ENCODE data around the gene SRPK2. TPM values are rescaled to one million over a fixed set of nuclear protein-coding genes. Genes with fewer than 3 reads are reported as not detected.

The SRPK2 gene
- total RNA-seq, 1 donor from 2014 or later: 56.4 TPM

DNA sequence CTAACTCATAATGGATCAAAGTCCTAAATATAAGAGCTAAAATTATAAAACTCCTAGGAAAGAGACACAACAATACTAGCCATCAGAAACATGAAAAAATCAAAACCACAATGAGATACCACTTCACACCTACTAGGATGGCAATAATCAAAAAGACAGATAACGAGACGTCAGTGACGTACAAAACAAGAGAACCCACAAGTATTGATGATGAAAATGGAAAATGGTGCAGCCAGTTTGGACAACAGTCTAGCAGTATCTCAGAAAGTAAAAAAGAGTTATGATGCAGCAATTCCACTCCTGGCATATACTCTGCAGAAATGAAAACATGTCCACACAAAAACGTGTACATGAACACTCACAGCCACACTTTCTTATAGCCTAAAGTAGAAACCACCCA is 173.5 kb downstream of the SRPK2 start:
- intact Hi-C loops (cut with micrococcal nuclease): no loop called here
- Mint-ChIP-seq H3K27ac (no peak overlapping the region), H3K9me3 (peaks cover 2% of the 10 kb centered on the region), H3K36me3 (ENCODE audit: low read depth) (peaks cover 4% of the 10 kb centered on the region), H3K4me1 (ENCODE audit: low read depth) (peaks cover 28% of the 10 kb centered on the region), H3K27me3 (ENCODE audit: insufficient read depth) (peaks cover 2% of the 10 kb centered on the region), H3K4me3 (no peak overlapping the region)
- no peak for DNase-seq (ENCODE audit: low spot score)

DNA sequence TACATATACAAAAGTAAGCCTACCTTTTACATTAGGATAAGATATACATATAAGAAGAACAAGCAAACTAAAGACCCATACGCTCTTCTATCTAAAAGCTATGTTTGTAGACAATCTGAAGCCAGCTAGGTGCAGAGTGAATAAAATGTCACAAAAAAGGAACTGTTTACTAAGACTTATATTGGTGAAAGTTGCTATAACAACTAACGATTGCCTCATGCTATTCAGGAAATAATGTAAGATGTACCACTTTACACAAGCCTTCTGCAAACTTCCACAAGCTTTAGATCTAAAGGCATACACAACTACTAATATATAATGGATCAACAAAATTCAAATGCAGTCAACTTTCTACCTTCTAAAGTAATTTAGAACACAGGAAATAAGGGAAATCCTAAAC is 175.1 kb downstream of the SRPK2 start:
- Mint-ChIP-seq H3K4me1 (ENCODE audit: low read depth) (peaks cover 40% of the 10 kb centered on the region), H3K9me3 (peaks cover 2% of the 10 kb centered on the region), H3K27ac (no peak overlapping the region), H3K36me3 (ENCODE audit: low read depth) (peaks cover 4% of the 10 kb centered on the region), H3K27me3 (ENCODE audit: insufficient read depth) (peaks cover 2% of the 10 kb centered on the region), H3K4me3 (no peak overlapping the region)
- intact Hi-C loops (cut with micrococcal nuclease): no loop called here
- no peak for DNase-seq (ENCODE audit: low spot score)

DNA sequence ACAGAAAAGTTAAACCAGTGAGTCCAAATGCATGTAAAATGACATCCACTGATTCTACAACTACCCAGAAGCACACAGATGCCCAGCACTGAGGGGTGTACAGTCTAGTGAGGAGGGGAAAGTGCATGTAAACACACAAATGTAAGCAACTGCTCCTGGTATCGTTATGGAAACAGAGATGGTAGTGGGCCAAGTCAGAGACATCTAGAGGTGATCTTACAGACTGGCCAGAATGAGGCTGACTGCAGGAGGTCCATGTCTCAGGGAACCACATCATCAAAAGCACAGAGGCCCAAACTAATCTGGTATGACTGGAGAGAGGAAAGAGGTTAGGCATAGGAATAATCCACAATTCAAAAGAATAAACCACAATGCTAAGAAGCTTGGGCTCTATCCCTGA is 176.5 kb downstream of the SRPK2 start:
- intact Hi-C loops (cut with micrococcal nuclease): no loop called here
- H3K9me3 Mint-ChIP-seq: peaks cover 2% of the 10 kb centered on the region
- peaks cover 46% of the 10 kb centered on the region for H3K4me1 Mint-ChIP-seq (ENCODE audit: low read depth)
- H3K27ac Mint-ChIP-seq: no peak overlapping the region
- H3K4me3 Mint-ChIP-seq: no peak overlapping the region
- H3K36me3 Mint-ChIP-seq (ENCODE audit: low read depth): peaks cover 9% of the 10 kb centered on the region
- no peak for DNase-seq (ENCODE audit: low spot score)
- no peaks in the 10 kb centered on the region for H3K27me3 Mint-ChIP-seq (ENCODE audit: insufficient read depth)

DNA sequence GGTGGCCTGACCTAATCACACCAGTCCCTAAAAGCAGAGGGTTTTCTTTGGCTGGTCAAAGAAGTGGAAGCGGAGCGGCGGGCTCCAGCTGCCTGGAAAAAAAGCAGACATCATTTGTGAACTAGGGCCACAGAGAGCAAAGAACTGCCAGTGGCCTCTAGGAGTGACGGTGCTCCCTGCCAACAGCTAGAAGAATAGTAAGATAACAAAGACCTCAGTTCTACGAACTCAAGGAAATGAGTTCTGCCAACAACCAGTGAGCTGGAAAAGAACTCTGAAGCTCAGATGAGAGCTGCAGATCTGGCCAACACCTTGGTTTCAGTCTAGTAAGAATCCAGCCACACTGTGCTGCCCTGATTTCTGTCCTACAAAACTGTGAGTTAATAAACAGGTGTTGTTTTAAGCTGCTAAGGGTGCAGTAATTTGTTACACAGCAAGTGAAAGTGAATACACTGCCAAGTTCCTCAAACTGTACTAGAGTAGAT is 178.0 kb downstream of the SRPK2 start:
- no peak overlapping the region for H3K27ac Mint-ChIP-seq
- intact Hi-C loops (cut with micrococcal nuclease): no loop called here
- no peak for DNase-seq (ENCODE audit: low spot score)

DNA sequence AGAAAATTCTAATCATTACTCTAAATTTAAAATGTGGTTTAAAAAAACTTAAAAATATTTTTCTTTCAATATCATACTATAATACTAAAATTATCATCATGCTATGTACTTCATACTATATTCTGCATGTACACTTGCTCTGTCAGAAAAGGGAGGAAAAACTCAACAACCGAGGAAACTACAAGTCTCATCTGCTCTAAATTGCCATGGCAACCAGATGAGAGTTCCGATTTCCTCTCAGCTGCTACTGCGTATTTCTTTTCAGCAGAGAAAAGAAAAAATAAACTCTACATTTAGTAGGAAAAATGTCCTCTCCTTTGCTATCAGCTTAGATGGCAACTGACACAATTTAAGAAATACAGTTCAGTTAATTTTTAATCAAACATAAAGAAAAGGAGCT is 178.9 kb downstream of the SRPK2 start:
- DNase-seq (ENCODE audit: low spot score): no peak
- H3K27ac Mint-ChIP-seq: no peak overlapping the region
- peaks cover 2% of the 10 kb centered on the region for H3K9me3 Mint-ChIP-seq
- peaks cover 10% of the 10 kb centered on the region for H3K36me3 Mint-ChIP-seq (ENCODE audit: low read depth)
- no peak overlapping the region for H3K4me3 Mint-ChIP-seq
- H3K4me1 Mint-ChIP-seq (ENCODE audit: low read depth): peaks cover 58% of the 10 kb centered on the region
- no peaks in the 10 kb centered on the region for H3K27me3 Mint-ChIP-seq (ENCODE audit: insufficient read depth)
- intact Hi-C loops (cut with micrococcal nuclease): loop anchor here (5.0 to 10.0 kb wide), 3 partner anchors 87 to 1065 kb away; no protein-coding TSS in a partner anchor

More for the DNA sequence above, 178.0 kb downstream of the SRPK2 start:
- H3K36me3 Mint-ChIP-seq (ENCODE audit: low read depth): peaks cover 10% of the 10 kb centered on the region
- H3K4me3 Mint-ChIP-seq: no peak overlapping the region
- H3K27me3 Mint-ChIP-seq (ENCODE audit: insufficient read depth): no peaks in the 10 kb centered on the region
- peaks cover 58% of the 10 kb centered on the region for H3K4me1 Mint-ChIP-seq (ENCODE audit: low read depth)
- H3K9me3 Mint-ChIP-seq: peaks cover 2% of the 10 kb centered on the region

DNA sequence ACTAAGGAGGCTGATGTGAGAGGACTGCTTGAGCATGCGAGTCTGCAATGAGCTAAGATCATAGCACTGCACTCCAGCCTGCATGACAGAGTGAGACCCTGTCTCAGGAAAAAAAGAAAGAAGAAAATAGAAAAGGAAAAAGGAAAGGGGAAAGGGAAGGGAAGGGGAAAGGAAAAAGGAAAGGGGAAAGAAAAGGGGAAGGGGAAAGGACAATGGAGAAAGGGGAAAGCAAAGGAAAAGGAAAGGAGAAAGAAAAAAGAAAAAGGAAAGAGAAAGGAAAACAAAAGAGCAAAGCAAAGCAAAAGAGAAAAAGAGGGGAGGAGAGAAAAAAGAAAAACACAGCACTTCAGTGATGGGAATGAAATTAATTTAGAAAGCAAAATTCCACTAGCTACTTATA is 179.3 kb downstream of the SRPK2 start:
- Mint-ChIP-seq H3K27ac (peak overlapping the region; percentile 2), H3K27me3 (ENCODE audit: insufficient read depth) (no peaks in the 10 kb centered on the region), H3K9me3 (peaks cover 2% of the 10 kb centered on the region), H3K4me3 (peak overlapping the region; percentile 21), H3K36me3 (ENCODE audit: low read depth) (peaks cover 10% of the 10 kb centered on the region), H3K4me1 (ENCODE audit: low read depth) (peaks cover 59% of the 10 kb centered on the region)
- no peak for DNase-seq (ENCODE audit: low spot score)
- intact Hi-C loops (cut with micrococcal nuclease): loop anchor here (5.0 to 10.0 kb wide), 3 partner anchors 88 to 1065 kb away; no protein-coding TSS in a partner anchor

DNA sequence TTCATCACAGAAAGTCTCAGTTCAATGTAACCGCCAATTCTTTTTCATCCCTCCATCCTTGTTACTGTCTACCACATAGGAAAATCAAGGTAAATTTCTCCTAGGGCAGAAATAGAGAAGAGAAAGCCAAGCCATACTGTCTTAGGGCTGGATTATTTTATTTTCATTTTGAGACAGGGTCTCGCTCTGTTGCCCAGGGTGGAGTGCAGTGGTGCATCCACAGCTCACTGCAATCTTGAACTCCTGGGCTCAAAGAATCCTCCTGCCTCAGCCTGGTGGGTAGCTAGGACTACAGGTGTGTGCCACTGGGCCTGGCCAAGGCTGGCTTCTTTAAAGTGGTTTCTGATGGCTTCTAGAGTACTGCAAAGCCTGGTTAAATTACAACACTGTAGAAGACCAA is 181.7 kb downstream of the SRPK2 start:
- Mint-ChIP-seq H3K36me3 (ENCODE audit: low read depth) (peaks cover 13% of the 10 kb centered on the region), H3K9me3 (peaks cover 2% of the 10 kb centered on the region), H3K27ac (no peak overlapping the region), H3K27me3 (ENCODE audit: insufficient read depth) (no peaks in the 10 kb centered on the region), H3K4me1 (ENCODE audit: low read depth) (peaks cover 58% of the 10 kb centered on the region), H3K4me3 (no peak overlapping the region)
- intact Hi-C loops (cut with micrococcal nuclease): loop anchor here (5.0 to 10.0 kb wide), 3 partner anchors 90 to 1062 kb away; no protein-coding TSS in a partner anchor
- DNase-seq (ENCODE audit: low spot score): no peak

DNA sequence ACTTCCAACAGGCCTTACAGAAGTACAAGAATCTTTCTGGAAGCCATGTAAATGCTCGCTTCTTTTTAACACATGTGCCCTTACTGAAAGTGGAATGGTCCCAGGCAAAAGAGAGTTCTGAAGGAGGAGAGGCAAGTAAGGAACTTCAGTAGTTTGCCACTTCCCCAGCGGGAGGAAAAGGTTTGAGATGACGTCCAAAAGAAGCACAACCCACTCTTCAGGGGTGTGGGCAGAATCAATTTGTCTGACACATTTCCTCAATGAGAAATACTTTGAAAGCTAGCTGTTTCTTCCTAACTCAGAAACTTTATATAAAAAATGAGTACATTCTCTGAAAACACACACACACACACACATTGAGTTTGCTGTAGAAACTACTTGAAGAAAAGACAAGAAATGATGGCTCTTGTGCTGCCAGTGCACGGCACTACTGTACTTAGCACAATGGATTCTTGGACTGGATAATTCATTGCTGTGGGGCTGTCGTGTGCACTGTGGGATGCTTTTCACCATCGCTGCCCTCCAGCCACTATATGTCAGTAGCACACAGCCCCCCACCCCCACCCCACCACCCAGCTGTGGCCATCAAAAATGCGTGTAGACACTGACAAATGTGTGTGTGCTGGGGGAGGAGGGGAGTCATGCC is 183.0 kb downstream of the SRPK2 start:
- H3K9me3 Mint-ChIP-seq: no peaks in the 10 kb centered on the region
- intact Hi-C loops (cut with micrococcal nuclease): loop anchor here (5.0 to 10.0 kb wide), 3 partner anchors 92 to 1061 kb away; no protein-coding TSS in a partner anchor
- DNase-seq (ENCODE audit: low spot score): no peak
- peak overlapping the region; percentile 44 for H3K27ac Mint-ChIP-seq
- H3K36me3 Mint-ChIP-seq (ENCODE audit: low read depth): peaks cover 11% of the 10 kb centered on the region
- no peak overlapping the region for H3K4me3 Mint-ChIP-seq
- H3K27me3 Mint-ChIP-seq (ENCODE audit: insufficient read depth): no peaks in the 10 kb centered on the region
- peaks cover 52% of the 10 kb centered on the region for H3K4me1 Mint-ChIP-seq (ENCODE audit: low read depth)

DNA sequence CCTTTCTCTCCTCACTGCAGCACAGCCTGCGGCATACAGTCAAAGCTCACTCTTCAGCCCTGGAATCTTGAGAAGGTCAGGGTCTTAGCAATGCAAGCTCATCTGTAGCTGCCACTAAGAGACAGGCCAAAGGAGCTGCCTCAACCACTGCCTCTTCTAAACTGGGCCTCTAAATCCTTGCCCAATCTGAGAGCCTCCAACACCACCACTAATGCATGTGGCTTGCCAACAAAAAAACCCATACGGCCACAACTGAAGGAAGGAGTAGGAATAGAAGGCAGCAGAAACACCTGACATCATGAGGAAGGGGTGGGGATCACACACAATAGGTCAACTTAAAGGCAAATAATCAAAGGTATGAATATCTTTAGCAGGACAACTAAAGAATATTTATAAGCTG is 183.8 kb downstream of the SRPK2 start:
- Mint-ChIP-seq H3K4me3 (no peak overlapping the region), H3K9me3 (no peaks in the 10 kb centered on the region), H3K36me3 (ENCODE audit: low read depth) (peaks cover 15% of the 10 kb centered on the region), H3K4me1 (ENCODE audit: low read depth) (peaks cover 44% of the 10 kb centered on the region), H3K27ac (peak overlapping the region; percentile 49), H3K27me3 (ENCODE audit: insufficient read depth) (no peaks in the 10 kb centered on the region)
- no peak for DNase-seq (ENCODE audit: low spot score)
- intact Hi-C loops (cut with micrococcal nuclease): loop anchor here (5.0 to 10.0 kb wide), 3 partner anchors 92 to 1060 kb away; no protein-coding TSS in a partner anchor

DNA sequence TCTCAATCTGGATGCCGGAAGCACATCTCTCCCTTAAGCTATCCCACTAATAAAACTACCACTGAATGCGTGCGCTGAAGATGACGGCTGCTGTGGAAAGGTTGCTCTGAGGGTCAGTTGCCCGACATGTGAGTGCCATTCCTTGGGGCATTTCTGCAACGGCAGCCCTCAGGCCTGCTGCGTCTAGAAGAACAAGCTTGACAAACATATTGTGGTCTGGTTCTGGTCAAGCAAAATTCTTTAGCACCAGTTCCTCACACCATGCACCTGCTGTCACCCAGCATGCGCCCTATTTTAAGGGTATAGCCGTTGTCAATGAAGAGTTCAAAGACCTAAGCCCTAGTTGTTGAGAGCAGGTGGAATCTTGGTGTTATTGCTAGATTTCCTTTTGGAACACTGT is 184.2 kb downstream of the SRPK2 start:
- no peak overlapping the region for H3K4me3 Mint-ChIP-seq
- H3K27me3 Mint-ChIP-seq (ENCODE audit: insufficient read depth): no peaks in the 10 kb centered on the region
- H3K9me3 Mint-ChIP-seq: no peaks in the 10 kb centered on the region
- H3K36me3 Mint-ChIP-seq (ENCODE audit: low read depth): peaks cover 15% of the 10 kb centered on the region
- intact Hi-C loops (cut with micrococcal nuclease): loop anchor here (10.0 kb wide), 1 partner anchor 1060 kb away; no protein-coding TSS in a partner anchor
- H3K4me1 Mint-ChIP-seq (ENCODE audit: low read depth): peaks cover 40% of the 10 kb centered on the region
- DNase-seq (ENCODE audit: low spot score): no peak
- H3K27ac Mint-ChIP-seq: no peak overlapping the region

DNA sequence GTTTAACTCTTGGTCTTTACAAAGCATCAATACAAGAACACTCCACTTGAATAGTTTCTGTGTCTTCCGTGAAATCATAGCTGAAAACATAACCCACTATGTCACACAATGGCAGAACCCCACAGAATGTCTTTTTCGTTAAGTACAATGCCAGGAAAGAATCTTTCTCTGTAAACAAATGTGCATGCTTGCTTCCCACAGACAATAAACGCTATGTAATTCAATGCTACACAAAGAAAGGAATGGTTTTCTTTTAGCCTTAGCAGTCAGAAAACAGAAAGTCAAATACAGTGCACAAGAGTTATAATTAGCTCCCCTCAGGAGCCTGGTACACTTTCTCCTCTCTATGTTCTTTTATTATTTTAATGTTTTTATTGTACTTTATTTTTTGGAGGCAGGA is 186.1 kb downstream of the SRPK2 start:
- no peak overlapping the region for H3K4me3 Mint-ChIP-seq
- intact Hi-C loops (cut with micrococcal nuclease): loop anchor here (10.0 kb wide), 1 partner anchor 1058 kb away; no protein-coding TSS in a partner anchor
- H3K4me1 Mint-ChIP-seq (ENCODE audit: low read depth): peaks cover 34% of the 10 kb centered on the region
- H3K27me3 Mint-ChIP-seq (ENCODE audit: insufficient read depth): no peaks in the 10 kb centered on the region
- H3K9me3 Mint-ChIP-seq: no peaks in the 10 kb centered on the region
- H3K36me3 Mint-ChIP-seq (ENCODE audit: low read depth): peaks cover 18% of the 10 kb centered on the region
- DNase-seq (ENCODE audit: low spot score): no peak
- H3K27ac Mint-ChIP-seq: no peak overlapping the region

DNA sequence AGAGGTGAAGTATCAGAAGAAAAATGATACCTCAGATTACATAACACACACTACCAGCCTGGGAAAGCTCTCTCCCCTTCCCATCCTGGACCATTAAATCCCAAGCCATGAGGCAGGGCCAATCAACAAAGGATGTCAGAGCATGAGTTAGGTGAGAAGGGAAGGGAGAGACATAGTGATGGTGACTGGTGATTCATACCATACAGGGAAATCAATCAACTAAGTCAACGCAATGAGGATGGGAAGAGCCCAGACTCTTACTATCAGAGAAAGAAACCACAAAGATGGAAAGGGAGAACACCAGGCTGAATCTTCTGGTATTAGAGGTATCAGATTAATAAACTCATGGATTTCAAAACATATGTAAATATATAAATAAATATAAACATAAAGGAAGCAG is 189.3 kb downstream of the SRPK2 start:
- no peaks in the 10 kb centered on the region for H3K27me3 Mint-ChIP-seq (ENCODE audit: insufficient read depth)
- no peak overlapping the region for H3K27ac Mint-ChIP-seq
- H3K36me3 Mint-ChIP-seq (ENCODE audit: low read depth): peaks cover 18% of the 10 kb centered on the region
- H3K9me3 Mint-ChIP-seq: no peaks in the 10 kb centered on the region
- no peak for DNase-seq (ENCODE audit: low spot score)
- no peak overlapping the region for H3K4me3 Mint-ChIP-seq
- peaks cover 17% of the 10 kb centered on the region for H3K4me1 Mint-ChIP-seq (ENCODE audit: low read depth)
- intact Hi-C loops (cut with micrococcal nuclease): no loop called here

DNA sequence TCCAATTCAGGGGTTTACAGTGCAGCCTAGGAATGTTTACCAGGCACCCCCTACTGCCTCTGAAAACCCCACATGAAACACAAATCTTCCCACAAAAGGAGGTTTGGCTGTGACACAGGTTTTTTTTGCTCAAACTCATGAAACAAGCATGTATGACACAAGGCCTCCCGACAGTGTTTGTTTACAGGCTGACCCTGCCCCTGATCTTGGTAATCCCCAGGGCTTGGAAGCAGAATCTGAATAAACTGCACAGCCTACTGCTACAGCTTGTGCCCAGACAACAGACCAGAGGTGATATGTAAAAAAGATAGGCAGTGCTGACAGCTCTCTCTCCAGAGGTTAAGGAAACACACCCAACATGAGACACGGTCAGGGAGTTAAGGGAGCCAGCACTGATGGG is 190.5 kb downstream of the SRPK2 start:
- Mint-ChIP-seq H3K4me3 (no peak overlapping the region), H3K36me3 (ENCODE audit: low read depth) (peaks cover 18% of the 10 kb centered on the region), H3K4me1 (ENCODE audit: low read depth) (peaks cover 17% of the 10 kb centered on the region), H3K27me3 (ENCODE audit: insufficient read depth) (no peaks in the 10 kb centered on the region), H3K9me3 (no peaks in the 10 kb centered on the region), H3K27ac (no peak overlapping the region)
- intact Hi-C loops (cut with micrococcal nuclease): no loop called here
- DNase-seq (ENCODE audit: low spot score): no peak

Data from activated T-helper 1 cell treated with anti-CD3 and anti-CD28 coated beads, Interleukin-12 subunit alpha, Interleukin-12 subunit beta, Interleukin-2, Interleukin-4 antibody, amounts not matched to agents 30 ng/mL and 10 ng/mL and 1 ng/mL, durations not matched to agents 14 hours and 24 hours and 36 hours (primary cell).